Kidney tubule cell (primary cell): ENCODE data around the gene KCND3.

Source experiments
- DNase-seq: peaks from one replicate; pipeline ENCODE4 v3.0.0-alpha.2; 2018; ENCODE audit warnings: low spot score

KCND3 gene

GRCh38 chr1:111911061-111911460, 78.4 kb downstream of the KCND3 start:
- DNase-seq, result no peak

- no peak for DNase-seq
Observed at GRCh38 chr1:111909030-111909429, 80.4 kb downstream of the KCND3 start.

- no peak for DNase-seq
Observed at GRCh38 chr1:111908011-111908621, 81.4 kb downstream of the KCND3 start.

- DNase-seq, result no peak
Observed at GRCh38 chr1:111907321-111907720, 82.1 kb downstream of the KCND3 start.

- DNase-seq, result no peak
Observed at GRCh38 chr1:111906816-111907215, 82.7 kb downstream of the KCND3 start.

- DNase-seq, result no peak
Observed at GRCh38 chr1:111906111-111906510, 83.4 kb downstream of the KCND3 start.

- DNase-seq, result peak; percentile 50
Observed at GRCh38 chr1:111904478-111905218, 84.8 kb downstream of the KCND3 start.

GRCh38 chr1:111903871-111904449, 85.5 kb downstream of the KCND3 start:
- DNase-seq, result no peak

GRCh38 chr1:111903148-111903870, 86.2 kb downstream of the KCND3 start:
- no peak for DNase-seq

GRCh38 chr1:111895469-111895868, 94.0 kb downstream of the KCND3 start:
- no peak for DNase-seq

GRCh38 chr1:111895017-111895416, 94.5 kb downstream of the KCND3 start:
- DNase-seq, result no peak

GRCh38 chr1:111894497-111894896, 95.0 kb downstream of the KCND3 start:
- DNase-seq, result no peak

GRCh38 chr1:111891566-111891965, 97.9 kb downstream of the KCND3 start:
- DNase-seq, result no peak

GRCh38 chr1:111888740-111889376, 100.6 kb downstream of the KCND3 start:
- no peak for DNase-seq

GRCh38 chr1:111887875-111888274, 101.6 kb downstream of the KCND3 start:
- no peak for DNase-seq

- DNase-seq, result no peak
Observed at GRCh38 chr1:111887385-111887784, 102.1 kb downstream of the KCND3 start.

GRCh38 chr1:111886741-111887140, 102.7 kb downstream of the KCND3 start:
- DNase-seq, result no peak

- no peak for DNase-seq
Observed at GRCh38 chr1:111884772-111885443, 104.6 kb downstream of the KCND3 start.

GRCh38 chr1:111882986-111883560, 106.4 kb downstream of the KCND3 start:
- peak; percentile 15 for DNase-seq

GRCh38 chr1:111882559-111882958, 106.9 kb downstream of the KCND3 start:
- DNase-seq, result no peak
